ENCODE results near the gene SORL1. TPM values are rescaled to one million over a fixed set of nuclear protein-coding genes. Genes with fewer than 3 reads are reported as not detected.

Gene SORL1
- total and polyA plus RNA-seq, 2 donors from 2014 or later = 15.2 to 74.2 TPM

DNA sequence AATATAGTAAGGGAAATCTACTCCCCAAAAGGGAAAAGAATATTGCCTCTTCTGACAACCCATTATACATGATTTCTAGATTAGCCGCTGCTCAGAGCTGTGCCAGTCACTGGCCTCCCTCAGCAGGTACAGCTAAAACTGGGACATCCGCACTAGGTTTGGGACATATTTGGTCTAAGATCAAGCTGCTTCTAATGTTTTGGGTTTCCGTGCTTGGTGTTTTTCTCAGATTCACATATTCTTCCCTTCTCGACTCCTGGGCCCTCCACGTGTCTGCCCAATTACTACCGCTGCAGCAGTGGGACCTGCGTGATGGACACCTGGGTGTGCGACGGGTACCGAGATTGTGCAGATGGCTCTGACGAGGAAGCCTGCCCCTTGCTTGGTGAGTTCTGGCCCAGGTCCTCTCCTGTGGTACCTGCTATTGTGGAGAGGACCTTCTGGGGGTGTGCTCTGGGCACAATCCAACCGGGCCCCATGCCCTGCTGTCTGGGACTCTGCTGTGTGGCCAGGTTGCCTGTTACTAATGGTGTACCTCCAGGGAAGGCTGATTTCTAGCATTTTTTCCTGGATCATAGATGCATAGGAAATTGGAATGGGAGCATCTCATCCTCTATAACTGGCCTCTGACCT lies 138.8 kb downstream of the SORL1 start:
- FAIRE-seq (no peak), DNase-seq (no peak)
- Histone ChIP-seq H3K9ac (ENCODE audit: low read length in 3 of 3) (no peak overlapping the region), H3K4me3 (ENCODE audit: low read length in 3 of 3) (no peak overlapping the region), H3K36me3 (ENCODE audit: control insufficient read depth in 2 of 3, insufficient read depth in 3 of 3, low read length in 3 of 3) (peaks cover 2 to 8% (median 8%) of the 10 kb centered on the region in 3 donors), H3K4me1 (ENCODE audit: control insufficient read depth in 2 of 3, insufficient read depth in 2 of 3, low read depth in 1 of 3, low read length in 3 of 3) (peaks cover 0 to 5% (median 2%) of the 10 kb centered on the region in 3 donors), H3K9me3 (ENCODE audit: control insufficient read depth in 2 of 3, insufficient read depth in 1 of 3, low read length in 3 of 3) (no peaks in the 10 kb centered on the region), H3K27me3 (ENCODE audit: control insufficient read depth, insufficient read depth, low read length) (no peaks in the 10 kb centered on the region), H3K27ac (ENCODE audit: low read depth in 2 of 2, low read length in 2 of 2) (no peak overlapping the region)
- TF ChIP-seq, protein P1, sequence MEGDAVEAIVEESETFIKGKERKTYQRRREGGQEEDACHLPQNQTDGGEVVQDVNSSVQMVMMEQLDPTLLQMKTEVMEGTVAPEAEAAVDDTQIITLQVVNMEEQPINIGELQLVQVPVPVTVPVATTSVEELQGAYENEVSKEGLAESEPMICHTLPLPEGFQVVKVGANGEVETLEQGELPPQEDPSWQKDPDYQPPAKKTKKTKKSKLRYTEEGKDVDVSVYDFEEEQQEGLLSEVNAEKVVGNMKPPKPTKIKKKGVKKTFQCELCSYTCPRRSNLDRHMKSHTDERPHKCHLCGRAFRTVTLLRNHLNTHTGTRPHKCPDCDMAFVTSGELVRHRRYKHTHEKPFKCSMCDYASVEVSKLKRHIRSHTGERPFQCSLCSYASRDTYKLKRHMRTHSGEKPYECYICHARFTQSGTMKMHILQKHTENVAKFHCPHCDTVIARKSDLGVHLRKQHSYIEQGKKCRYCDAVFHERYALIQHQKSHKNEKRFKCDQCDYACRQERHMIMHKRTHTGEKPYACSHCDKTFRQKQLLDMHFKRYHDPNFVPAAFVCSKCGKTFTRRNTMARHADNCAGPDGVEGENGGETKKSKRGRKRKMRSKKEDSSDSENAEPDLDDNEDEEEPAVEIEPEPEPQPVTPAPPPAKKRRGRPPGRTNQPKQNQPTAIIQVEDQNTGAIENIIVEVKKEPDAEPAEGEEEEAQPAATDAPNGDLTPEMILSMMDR (IDR thresholded peaks at IDR 0.05; ENCODE audit: borderline replicate concordance, extremely low read depth, insufficient read depth) = no peak
- intact Hi-C loops (cut with DNase I) = no loop called here

DNA sequence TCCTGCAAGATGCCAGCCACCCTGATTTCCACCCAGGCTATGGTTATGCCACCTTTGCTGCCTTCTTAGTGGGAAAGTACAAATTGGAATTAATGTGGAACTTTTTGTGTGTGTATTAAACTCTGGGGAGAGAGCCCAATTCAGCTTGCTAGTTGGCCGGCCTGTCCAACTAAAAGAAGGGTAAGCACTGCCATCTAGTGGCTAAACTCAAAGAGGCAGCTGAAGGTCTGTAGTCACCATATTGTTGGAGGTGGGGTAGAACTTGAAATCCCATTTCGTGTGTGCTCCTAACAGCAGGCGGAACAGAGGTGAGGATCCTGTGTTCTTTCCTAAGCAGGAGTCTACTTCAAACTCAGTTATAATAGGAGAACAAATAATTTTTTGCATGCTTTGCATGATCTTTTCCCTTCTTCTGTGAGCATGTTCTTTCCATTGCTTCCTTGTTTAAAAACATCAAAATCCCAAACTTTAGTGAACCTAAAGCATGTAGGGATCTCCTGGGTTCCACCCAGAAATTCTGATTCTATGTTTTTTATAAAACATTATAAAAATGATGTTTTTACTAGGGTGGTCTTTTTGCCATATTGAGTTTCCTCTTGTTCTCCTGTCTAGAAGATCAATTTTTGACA lies 139.4 kb downstream of the SORL1 start:
- TF ChIP-seq, protein P1 (IDR thresholded peaks at IDR 0.05; ENCODE audit: borderline replicate concordance, extremely low read depth, insufficient read depth) = peak; percentile 85

DNA sequence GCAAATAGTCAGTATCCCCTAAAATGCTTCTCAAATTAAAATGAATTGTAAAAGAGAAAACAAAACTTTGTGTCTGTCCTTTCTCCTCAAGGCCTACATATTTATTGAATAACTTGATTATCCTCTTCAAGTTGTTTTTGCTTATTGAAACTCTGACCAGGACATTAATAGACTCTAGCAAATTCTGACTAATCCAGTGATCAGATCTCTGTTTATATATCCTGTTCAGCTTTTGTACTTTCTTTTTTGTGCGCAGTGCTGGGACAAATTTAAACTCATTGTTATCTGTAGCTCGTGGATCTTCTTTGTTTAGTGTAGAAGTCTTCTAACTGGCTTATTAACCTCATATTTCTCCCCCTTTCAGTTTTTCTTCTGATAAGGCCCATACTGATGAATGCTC lies 140.6 kb downstream of the SORL1 start:
- DNase-seq (no peak), FAIRE-seq (no peak)
- intact Hi-C loops (cut with DNase I) = no loop called here
- peaks cover 0 to 2% (median 0%) of the 10 kb centered on the region in 3 donors for H3K4me1 ChIP-seq (ENCODE audit: control insufficient read depth in 2 of 3, insufficient read depth in 2 of 3, low read depth in 1 of 3, low read length in 3 of 3)
- H3K9me3 ChIP-seq (ENCODE audit: control insufficient read depth in 2 of 3, insufficient read depth in 1 of 3, low read length in 3 of 3) = no peaks in the 10 kb centered on the region
- H3K4me3 ChIP-seq (ENCODE audit: low read length in 3 of 3) = no peak overlapping the region
- no peak overlapping the region for H3K27ac ChIP-seq (ENCODE audit: low read depth in 2 of 2, low read length in 2 of 2)
- H3K36me3 ChIP-seq (ENCODE audit: control insufficient read depth in 2 of 3, insufficient read depth in 3 of 3, low read length in 3 of 3) = peaks cover 2 to 11% (median 9%) of the 10 kb centered on the region in 3 donors
- no peak overlapping the region for H3K9ac ChIP-seq (ENCODE audit: low read length in 3 of 3)
- TF ChIP-seq, protein P1 (IDR thresholded peaks at IDR 0.05; ENCODE audit: borderline replicate concordance, extremely low read depth, insufficient read depth) = no peak
- no peaks in the 10 kb centered on the region for H3K27me3 ChIP-seq (ENCODE audit: control insufficient read depth, insufficient read depth, low read length)

More for the DNA sequence above, 139.4 kb downstream of the SORL1 start:
- no peak overlapping the region for H3K9ac ChIP-seq (ENCODE audit: low read length in 3 of 3)
- H3K27me3 ChIP-seq (ENCODE audit: control insufficient read depth, insufficient read depth, low read length) = no peaks in the 10 kb centered on the region
- no peaks in the 10 kb centered on the region for H3K9me3 ChIP-seq (ENCODE audit: control insufficient read depth in 2 of 3, insufficient read depth in 1 of 3, low read length in 3 of 3)
- peak; percentile 77 for FAIRE-seq
- no peak overlapping the region for H3K27ac ChIP-seq (ENCODE audit: low read depth in 2 of 2, low read length in 2 of 2)
- no peak overlapping the region for H3K4me3 ChIP-seq (ENCODE audit: low read length in 3 of 3)
- DNase-seq = peak in 4 of 5 donors; percentile 77 to 88 (median 82)
- intact Hi-C loops (cut with DNase I) = no loop called here
- peaks cover 0 to 2% (median 0%) of the 10 kb centered on the region in 3 donors for H3K4me1 ChIP-seq (ENCODE audit: control insufficient read depth in 2 of 3, insufficient read depth in 2 of 3, low read depth in 1 of 3, low read length in 3 of 3)
- H3K36me3 ChIP-seq (ENCODE audit: control insufficient read depth in 2 of 3, insufficient read depth in 3 of 3, low read length in 3 of 3) = peaks cover 2 to 11% (median 8%) of the 10 kb centered on the region in 3 donors
